ENCODE data around the gene SLC39A11.

SLC39A11 gene

GRCh38 chr17:72982680-72983079, 109.8 kb downstream of the SLC39A11 start:
- Histone ChIP-seq H3K4ac (ENCODE audit: low read depth, low read length) (no peak overlapping the region), H2AK5ac (ENCODE audit: low read length) (no peak overlapping the region), H3K79me1 (ENCODE audit: low read length) (no peaks in the 10 kb centered on the region), H4K8ac (ENCODE audit: low read depth, low read length) (no peak overlapping the region), H3K36me3 (ENCODE audit: control insufficient read depth in 1 of 2, insufficient read depth in 2 of 2, low read length in 2 of 2) (no peaks in the 10 kb centered on the region), H4K12ac (ENCODE audit: low read depth, low read length) (no peak overlapping the region), H3K9ac (ENCODE audit: low read length) (no peak overlapping the region), H3K79me2 (ENCODE audit: control insufficient read depth, insufficient read depth, low read length, poor library complexity) (no peaks in the 10 kb centered on the region), H3K27ac (ENCODE audit: low read depth, low read length) (no peak overlapping the region), H3K23ac (ENCODE audit: low read length) (no peak overlapping the region), H3K27me3 (ENCODE audit: insufficient read depth, low read length) (no peaks in the 10 kb centered on the region), H2BK120ac (ENCODE audit: insufficient read depth, low read length, poor library complexity) (no peak overlapping the region), H2AFZ (ENCODE audit: insufficient read depth, low read length, poor library complexity) (no peak overlapping the region), H4K91ac (ENCODE audit: low read depth, low read length) (no peak overlapping the region), H3K4me2 (ENCODE audit: low read length) (no peak overlapping the region), H3K9me3 (ENCODE audit: insufficient read depth, low read depth, low read length) (peaks cover 2% of the 10 kb centered on the region), H3K4me3 (ENCODE audit: low read depth, low read length) (no peak overlapping the region), H2BK12ac (ENCODE audit: low read length) (no peak overlapping the region), H3K14ac (ENCODE audit: low read length) (no peak overlapping the region), H2BK5ac (ENCODE audit: low read depth, low read length, poor library complexity) (no peak overlapping the region), H3K18ac (ENCODE audit: low read length) (no peak overlapping the region), H3K4me1 (ENCODE audit: control insufficient read depth in 1 of 2, insufficient read depth in 2 of 2, low read length in 2 of 2) (peaks cover 8 to 10% of the 10 kb centered on the region in 2 experiments)
- no CpG with 5 or more reads among the region's 3 CpGs for WGBS (ENCODE audit: extremely low coverage, insufficient coverage, insufficient read length)
- DNase-seq = no peak

GRCh38 chr17:72978593-72979218, 113.8 kb downstream of the SLC39A11 start:
- Histone ChIP-seq H4K91ac (ENCODE audit: low read depth, low read length) (no peak overlapping the region), H3K4me1 (ENCODE audit: control insufficient read depth in 1 of 2, insufficient read depth in 2 of 2, low read length in 2 of 2) (peaks cover 3 to 13% of the 10 kb centered on the region in 2 experiments), H3K36me3 (ENCODE audit: control insufficient read depth in 1 of 2, insufficient read depth in 2 of 2, low read length in 2 of 2) (no peaks in the 10 kb centered on the region), H2BK12ac (ENCODE audit: low read length) (no peak overlapping the region), H2AFZ (ENCODE audit: insufficient read depth, low read length, poor library complexity) (no peak overlapping the region), H4K8ac (ENCODE audit: low read depth, low read length) (no peak overlapping the region), H3K4ac (ENCODE audit: low read depth, low read length) (no peak overlapping the region), H3K4me3 (ENCODE audit: low read depth, low read length) (no peak overlapping the region), H3K23ac (ENCODE audit: low read length) (no peak overlapping the region), H3K9ac (ENCODE audit: low read length) (no peak overlapping the region), H3K4me2 (ENCODE audit: low read length) (no peak overlapping the region), H3K79me2 (ENCODE audit: control insufficient read depth, insufficient read depth, low read length, poor library complexity) (no peaks in the 10 kb centered on the region), H3K27ac (ENCODE audit: low read depth, low read length) (no peak overlapping the region), H3K27me3 (ENCODE audit: insufficient read depth, low read length) (no peaks in the 10 kb centered on the region), H3K14ac (ENCODE audit: low read length) (no peak overlapping the region), H2AK5ac (ENCODE audit: low read length) (peak overlapping the region; percentile 43), H2BK120ac (ENCODE audit: insufficient read depth, low read length, poor library complexity) (no peak overlapping the region), H3K9me3 (ENCODE audit: insufficient read depth, low read depth, low read length) (no peaks in the 10 kb centered on the region), H2BK5ac (ENCODE audit: low read depth, low read length, poor library complexity) (no peak overlapping the region), H3K79me1 (ENCODE audit: low read length) (no peaks in the 10 kb centered on the region), H3K18ac (ENCODE audit: low read length) (no peak overlapping the region), H4K12ac (ENCODE audit: low read depth, low read length) (no peak overlapping the region)
- WGBS (ENCODE audit: extremely low coverage, insufficient coverage, insufficient read length) = no CpG with 5 or more reads among the region's 9 CpGs
- DNase-seq = no peak

GRCh38 chr17:72977771-72978417, 114.6 kb downstream of the SLC39A11 start:
- Histone ChIP-seq H3K18ac (ENCODE audit: low read length) (no peak overlapping the region), H3K9ac (ENCODE audit: low read length) (no peak overlapping the region), H3K79me2 (ENCODE audit: control insufficient read depth, insufficient read depth, low read length, poor library complexity) (no peaks in the 10 kb centered on the region), H3K27me3 (ENCODE audit: insufficient read depth, low read length) (no peaks in the 10 kb centered on the region), H4K91ac (ENCODE audit: low read depth, low read length) (no peak overlapping the region), H3K14ac (ENCODE audit: low read length) (no peak overlapping the region), H2AK5ac (ENCODE audit: low read length) (no peak overlapping the region), H2BK120ac (ENCODE audit: insufficient read depth, low read length, poor library complexity) (no peak overlapping the region), H3K4me3 (ENCODE audit: low read depth, low read length) (no peak overlapping the region), H3K79me1 (ENCODE audit: low read length) (no peaks in the 10 kb centered on the region), H4K12ac (ENCODE audit: low read depth, low read length) (no peak overlapping the region), H2BK12ac (ENCODE audit: low read length) (no peak overlapping the region), H3K4ac (ENCODE audit: low read depth, low read length) (no peak overlapping the region), H2BK5ac (ENCODE audit: low read depth, low read length, poor library complexity) (no peak overlapping the region), H3K4me2 (ENCODE audit: low read length) (no peak overlapping the region), H3K27ac (ENCODE audit: low read depth, low read length) (no peak overlapping the region), H3K23ac (ENCODE audit: low read length) (no peak overlapping the region), H4K8ac (ENCODE audit: low read depth, low read length) (no peak overlapping the region), H3K9me3 (ENCODE audit: insufficient read depth, low read depth, low read length) (no peaks in the 10 kb centered on the region), H2AFZ (ENCODE audit: insufficient read depth, low read length, poor library complexity) (no peak overlapping the region), H3K36me3 (ENCODE audit: control insufficient read depth in 1 of 2, insufficient read depth in 2 of 2, low read length in 2 of 2) (no peaks in the 10 kb centered on the region), H3K4me1 (ENCODE audit: control insufficient read depth in 1 of 2, insufficient read depth in 2 of 2, low read length in 2 of 2) (peaks cover 3 to 13% of the 10 kb centered on the region in 2 experiments)
- DNase-seq = no peak
- no CpG with 5 or more reads among the region's 20 CpGs for WGBS (ENCODE audit: extremely low coverage, insufficient coverage, insufficient read length)

- H4K12ac ChIP-seq (ENCODE audit: low read depth, low read length) = no peak overlapping the region
- H4K91ac ChIP-seq (ENCODE audit: low read depth, low read length) = no peak overlapping the region
- no peaks in the 10 kb centered on the region for H3K79me2 ChIP-seq (ENCODE audit: control insufficient read depth, insufficient read depth, low read length, poor library complexity)
- H2AK5ac ChIP-seq (ENCODE audit: low read length) = no peak overlapping the region
- no peaks in the 10 kb centered on the region for H3K79me1 ChIP-seq (ENCODE audit: low read length)
- no peak overlapping the region for H2BK120ac ChIP-seq (ENCODE audit: insufficient read depth, low read length, poor library complexity)
- no peak overlapping the region for H2AFZ ChIP-seq (ENCODE audit: insufficient read depth, low read length, poor library complexity)
- peaks cover 3 to 13% of the 10 kb centered on the region in 2 experiments for H3K4me1 ChIP-seq (ENCODE audit: control insufficient read depth in 1 of 2, insufficient read depth in 2 of 2, low read length in 2 of 2)
- H3K9ac ChIP-seq (ENCODE audit: low read length) = no peak overlapping the region
- H3K9me3 ChIP-seq (ENCODE audit: insufficient read depth, low read depth, low read length) = no peaks in the 10 kb centered on the region
- DNase-seq = peak; percentile 27 to 40
- WGBS (ENCODE audit: extremely low coverage, insufficient coverage, insufficient read length) = no CpG with 5 or more reads among the region's 12 CpGs
- no peak overlapping the region for H3K27ac ChIP-seq (ENCODE audit: low read depth, low read length)
- H2BK5ac ChIP-seq (ENCODE audit: low read depth, low read length, poor library complexity) = no peak overlapping the region
- no peak overlapping the region for H3K23ac ChIP-seq (ENCODE audit: low read length)
- H4K8ac ChIP-seq (ENCODE audit: low read depth, low read length) = no peak overlapping the region
- no peak overlapping the region for H2BK12ac ChIP-seq (ENCODE audit: low read length)
- no peak overlapping the region for H3K4me3 ChIP-seq (ENCODE audit: low read depth, low read length)
- no peaks in the 10 kb centered on the region for H3K27me3 ChIP-seq (ENCODE audit: insufficient read depth, low read length)
- no peak overlapping the region for H3K4ac ChIP-seq (ENCODE audit: low read depth, low read length)
- no peak overlapping the region for H3K14ac ChIP-seq (ENCODE audit: low read length)
- H3K4me2 ChIP-seq (ENCODE audit: low read length) = no peak overlapping the region
- no peak overlapping the region for H3K18ac ChIP-seq (ENCODE audit: low read length)
- H3K36me3 ChIP-seq (ENCODE audit: control insufficient read depth in 1 of 2, insufficient read depth in 2 of 2, low read length in 2 of 2) = no peaks in the 10 kb centered on the region
Observed at GRCh38 chr17:72976971-72977770, 115.3 kb downstream of the SLC39A11 start.

All from trophoblast cell (in vitro differentiated cells and primary cell).